KBM-7 (cell line): ENCODE results near the gene TCOF1.

Experiments
- DNase-seq: peaks from one replicate; pipeline ENCODE4 v3.0.0-alpha.2; 2015
- in situ Hi-C: fragments of 300-500 bp; cut with MboI; formaldehyde crosslinking; loops from 2 replicates; pipeline ENCODE4 v1.14.3; 2020; ENCODE audit warnings: low sequenced_read_pairs, low pct_unique_long_range_greater_than_20kb, mixed read lengths

The TCOF1 gene

DNA sequence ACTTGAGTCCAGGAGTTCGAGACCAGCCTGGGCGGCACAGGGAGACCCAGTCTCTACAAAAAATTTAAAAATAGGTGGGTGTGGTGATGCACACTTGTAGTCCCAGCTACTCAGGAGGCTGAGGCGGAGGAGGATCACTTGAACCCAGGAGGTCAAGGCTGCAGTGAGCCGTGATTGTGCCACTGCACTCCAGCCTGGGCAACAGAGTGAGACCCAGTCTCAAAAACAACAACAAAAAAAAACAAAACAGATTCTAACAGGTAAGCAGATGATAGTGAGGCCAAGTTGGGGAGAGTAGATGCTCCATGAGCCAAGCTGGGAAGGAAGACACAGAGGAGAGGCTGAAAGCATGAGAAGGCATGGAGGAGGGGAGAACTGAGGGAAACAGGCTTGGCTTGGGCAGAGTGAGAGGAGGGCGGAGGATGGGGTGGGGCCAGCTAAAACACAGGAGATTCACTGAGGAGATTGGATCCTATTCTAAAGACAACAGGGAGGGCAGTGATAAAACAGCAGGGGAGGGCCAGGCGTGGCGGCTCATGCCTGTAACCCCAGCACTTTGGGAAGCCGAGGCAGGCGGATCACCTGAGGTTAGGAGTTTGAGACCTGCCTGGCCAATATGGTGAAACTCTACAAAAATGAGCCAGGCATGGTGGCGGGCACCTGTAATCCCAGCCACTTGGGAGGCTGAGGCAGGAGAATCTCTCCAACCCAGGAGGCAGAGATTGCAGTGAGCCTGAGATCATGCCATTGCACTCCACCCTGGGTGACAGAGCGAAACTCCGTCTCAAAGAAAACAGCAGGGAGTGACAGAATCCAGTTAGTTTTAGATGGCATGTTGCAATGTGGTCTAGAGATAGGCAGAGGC is 83.7 kb downstream of the TCOF1 start:
- DNase-seq = no peak
- in situ Hi-C loops = no loop called here

DNA sequence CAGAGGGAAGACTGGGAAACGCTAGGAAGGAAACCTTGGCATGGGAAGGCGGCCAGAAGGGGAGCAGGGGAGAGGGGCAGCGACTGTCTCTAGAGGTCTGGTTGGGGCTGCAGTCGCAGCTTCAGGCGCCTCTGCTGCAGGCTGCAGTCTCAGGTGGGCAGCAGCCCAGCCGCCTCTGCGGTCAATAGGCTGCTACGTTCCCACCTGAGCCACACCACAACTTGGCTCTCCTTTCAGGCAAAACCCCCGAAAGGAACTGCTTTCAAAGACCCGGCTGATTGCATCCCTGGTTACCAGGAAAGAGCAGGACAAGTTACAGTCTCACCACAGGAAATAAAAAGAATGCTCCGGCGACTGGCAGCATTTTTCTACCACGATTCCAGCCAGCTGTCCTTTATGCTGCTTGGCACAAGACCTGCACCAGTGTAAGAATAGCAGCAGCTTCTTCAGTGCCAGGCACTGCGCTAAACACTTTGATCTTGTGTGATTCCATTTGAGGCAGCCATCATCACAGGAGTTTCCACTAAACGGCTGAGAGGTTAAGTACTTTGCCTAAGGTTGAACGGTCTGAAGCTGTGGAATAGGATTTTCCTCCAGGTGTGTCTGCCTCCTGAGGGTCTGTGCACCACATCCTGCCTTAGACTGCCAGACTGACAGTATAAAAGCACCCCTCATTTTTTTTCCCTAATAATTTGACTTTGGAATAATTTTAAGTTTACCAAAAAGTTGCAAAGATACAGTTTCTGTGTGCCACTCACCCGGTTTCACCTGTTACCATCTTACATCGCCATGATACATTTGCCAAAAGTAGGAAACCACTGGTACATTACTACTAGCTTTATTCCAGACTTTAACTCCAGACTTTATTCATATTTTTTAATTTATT is 84.6 kb downstream of the TCOF1 start:
- in situ Hi-C loops = no loop called here
- DNase-seq = no peak

DNA sequence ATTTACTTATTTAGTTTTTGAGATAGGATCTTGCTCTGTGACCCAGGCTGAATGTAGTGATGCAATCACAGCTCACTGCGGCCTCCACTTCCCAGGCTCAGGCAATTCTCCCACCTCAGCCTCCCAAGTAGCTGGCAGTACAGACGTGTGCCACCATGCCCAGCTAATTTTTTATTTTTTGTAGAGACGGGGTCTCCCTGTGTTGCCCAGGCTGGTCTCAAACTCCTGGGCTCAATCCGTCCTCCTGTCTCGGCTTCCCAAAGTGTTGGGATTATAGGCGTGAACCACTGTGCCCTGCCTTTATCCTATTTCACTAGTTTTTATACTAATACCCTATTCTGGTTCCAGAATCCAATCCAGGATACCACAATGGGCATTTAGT is 85.2 kb downstream of the TCOF1 start:
- DNase-seq = peak; percentile 42

DNA sequence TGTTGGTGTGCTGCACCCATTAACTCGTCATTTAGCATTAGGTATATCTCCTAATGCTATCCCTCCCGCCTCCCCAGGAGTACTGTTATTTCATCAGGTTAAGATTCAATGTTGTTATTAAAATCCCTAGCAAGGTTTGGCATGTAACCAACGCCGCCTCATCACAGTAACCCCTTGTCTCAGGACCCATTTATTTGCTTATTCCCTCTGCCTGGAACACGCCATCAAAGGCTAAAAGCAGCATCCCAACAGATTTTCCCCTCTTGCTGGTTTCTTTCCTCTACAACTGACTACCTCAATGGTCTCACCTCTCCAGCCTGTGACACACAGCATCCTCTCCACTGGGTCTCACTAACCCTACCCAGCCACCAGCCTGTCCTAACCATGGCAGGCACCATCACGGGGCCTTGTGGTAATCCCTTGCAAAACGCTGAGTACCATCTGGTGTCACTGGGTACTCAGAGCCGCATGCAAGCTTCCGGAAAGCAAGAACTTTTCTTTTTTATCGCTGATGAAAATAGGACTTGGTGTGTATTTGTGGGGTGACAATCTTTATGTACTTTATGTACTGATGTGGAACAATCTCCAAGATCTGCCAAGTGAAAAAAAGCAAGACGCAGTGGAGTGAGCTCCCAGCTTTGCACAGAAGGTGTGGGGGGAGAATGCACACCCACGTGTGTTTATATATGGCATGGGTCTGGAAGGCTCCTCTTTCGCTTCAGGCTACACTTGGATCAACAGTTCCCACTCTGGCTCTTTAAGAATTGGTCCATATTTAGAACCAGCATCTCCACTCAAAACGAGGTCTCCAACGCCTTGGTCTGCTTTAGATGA is 86.0 kb downstream of the TCOF1 start:
- DNase-seq = no peak
- in situ Hi-C loops = no loop called here

More for the DNA sequence above, 85.2 kb downstream of the TCOF1 start:
- in situ Hi-C loops = no loop called here

DNA sequence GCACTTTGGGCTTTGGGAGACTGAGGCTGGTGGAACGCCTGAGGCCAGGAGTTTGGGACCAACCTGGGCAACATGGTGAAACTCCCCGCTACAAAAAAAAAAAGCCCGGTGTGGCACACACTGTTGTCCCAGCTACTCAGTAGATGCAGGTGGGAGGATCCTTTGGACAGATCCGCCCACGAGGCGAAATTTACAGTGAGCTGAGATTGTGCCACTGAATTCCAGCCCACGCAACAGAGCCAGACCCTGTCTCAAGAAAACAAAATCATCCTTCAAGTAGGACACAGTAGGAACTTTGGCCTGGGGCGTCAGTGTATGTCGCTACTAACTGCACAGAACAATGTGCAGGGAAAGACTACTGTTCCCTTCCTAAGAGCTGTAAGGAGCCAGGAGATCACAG is 87.3 kb downstream of the TCOF1 start:
- in situ Hi-C loops = no loop called here
- DNase-seq = no peak

DNA sequence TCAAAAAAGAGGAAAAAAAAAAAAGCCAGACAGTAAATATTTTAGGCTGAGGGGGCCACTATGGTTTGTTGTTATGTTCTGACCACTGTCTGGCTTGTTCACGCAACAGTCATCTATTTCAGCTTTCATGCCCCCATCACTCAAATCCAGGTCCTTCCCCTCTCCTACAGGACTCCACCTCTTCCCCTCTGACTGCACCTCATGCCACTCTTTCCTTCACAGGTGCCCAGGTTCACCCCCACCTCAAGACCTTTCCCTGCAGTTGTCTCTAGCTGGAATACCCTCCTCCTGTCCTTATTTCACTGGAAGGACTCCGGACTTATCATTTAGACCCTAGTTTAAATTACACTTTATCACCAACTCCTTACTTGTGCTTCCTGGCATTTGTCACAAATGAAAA is 88.6 kb downstream of the TCOF1 start:
- DNase-seq = no peak
- in situ Hi-C loops = no loop called here

DNA sequence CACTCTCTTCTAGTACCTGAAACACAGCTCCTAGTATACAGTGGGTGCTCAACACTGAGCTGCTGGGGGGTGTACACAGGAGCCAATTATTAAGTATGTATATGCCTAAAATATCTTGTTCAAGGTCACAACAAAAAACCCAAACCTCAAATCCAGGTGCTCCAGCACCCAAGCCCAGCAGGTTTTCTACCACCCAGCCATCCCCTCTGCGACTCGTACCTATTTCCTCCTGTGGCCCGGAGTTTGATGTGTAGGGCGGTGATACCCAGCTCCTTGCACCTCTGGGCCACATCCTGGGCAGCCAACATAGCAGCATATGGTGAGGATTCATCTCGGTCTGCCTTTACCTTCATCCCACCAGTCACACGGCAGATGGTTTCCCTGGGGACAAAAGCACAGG is 89.1 kb downstream of the TCOF1 start:
- in situ Hi-C loops = no loop called here

DNA sequence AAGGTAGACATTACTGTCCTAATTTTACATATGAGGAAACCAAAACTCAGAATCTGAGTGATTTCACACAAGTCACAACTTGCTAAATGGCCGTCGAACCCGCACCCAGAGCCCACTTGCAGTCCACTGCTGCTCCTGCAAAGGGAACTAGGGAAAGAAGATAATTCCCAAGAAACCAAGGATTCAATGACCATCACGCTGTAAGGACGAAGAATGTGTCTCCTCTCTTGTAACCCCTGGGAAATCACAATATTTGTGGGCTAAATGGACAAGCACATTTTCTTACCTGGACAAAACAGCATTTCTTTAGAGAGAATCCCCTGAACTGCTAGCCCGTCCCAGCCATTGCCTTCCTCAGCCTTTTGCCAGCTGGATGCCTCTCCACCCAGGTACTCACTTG is 89.7 kb downstream of the TCOF1 start:
- in situ Hi-C loops = no loop called here
- DNase-seq = no peak

More for the DNA sequence above, 89.1 kb downstream of the TCOF1 start:
- DNase-seq = no peak

DNA sequence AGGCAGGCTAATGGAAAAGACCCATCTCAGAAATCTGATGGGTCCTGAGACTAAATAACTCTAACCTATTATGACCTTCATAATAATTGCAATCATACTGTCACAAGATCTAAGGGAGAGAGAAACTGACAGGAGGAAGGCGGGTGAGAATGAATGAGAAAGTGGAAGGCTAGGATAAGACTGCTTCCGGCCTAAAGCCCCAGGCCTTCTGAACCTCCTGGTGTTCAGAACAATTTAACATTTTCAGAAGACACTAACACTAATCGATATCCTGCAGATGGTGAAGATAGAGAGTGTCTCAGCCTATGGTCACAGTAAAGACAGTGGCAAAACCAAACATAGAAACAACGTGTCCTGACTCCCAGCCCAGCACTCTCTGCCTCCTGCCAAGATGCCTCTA is 90.8 kb downstream of the TCOF1 start:
- no peak for DNase-seq
- in situ Hi-C loops = no loop called here

DNA sequence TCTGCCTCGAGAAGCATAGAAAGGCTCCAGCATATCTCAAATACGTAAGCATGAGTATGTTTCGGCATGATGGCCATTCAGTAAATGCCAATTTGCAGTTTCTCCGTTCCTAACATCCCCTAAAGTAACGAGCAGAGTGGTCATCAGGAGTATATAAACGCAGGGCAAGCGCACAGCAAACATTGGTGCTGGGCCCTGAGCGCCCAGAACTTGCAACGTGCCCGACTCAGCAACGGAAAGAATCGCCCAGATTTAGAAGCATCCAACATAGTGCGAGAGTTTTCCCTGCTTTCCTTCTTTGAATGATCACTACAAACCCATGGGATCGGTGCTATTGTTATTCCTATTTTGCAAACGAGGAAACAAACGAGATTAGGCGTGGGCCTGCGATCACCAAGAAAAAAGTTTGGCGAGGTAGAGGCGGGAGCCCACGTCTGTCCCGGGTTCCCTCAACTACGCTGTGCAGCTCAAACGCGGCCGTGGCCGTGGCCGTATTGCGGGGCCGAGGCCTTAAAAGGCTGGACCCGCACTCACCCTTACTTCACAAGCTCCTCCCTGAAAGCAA is 91.5 kb downstream of the TCOF1 start:
- DNase-seq = peak; percentile 37
- in situ Hi-C loops = no loop called here
